ENCODE measurements around the gene DLG2.

Gene DLG2

DNA sequence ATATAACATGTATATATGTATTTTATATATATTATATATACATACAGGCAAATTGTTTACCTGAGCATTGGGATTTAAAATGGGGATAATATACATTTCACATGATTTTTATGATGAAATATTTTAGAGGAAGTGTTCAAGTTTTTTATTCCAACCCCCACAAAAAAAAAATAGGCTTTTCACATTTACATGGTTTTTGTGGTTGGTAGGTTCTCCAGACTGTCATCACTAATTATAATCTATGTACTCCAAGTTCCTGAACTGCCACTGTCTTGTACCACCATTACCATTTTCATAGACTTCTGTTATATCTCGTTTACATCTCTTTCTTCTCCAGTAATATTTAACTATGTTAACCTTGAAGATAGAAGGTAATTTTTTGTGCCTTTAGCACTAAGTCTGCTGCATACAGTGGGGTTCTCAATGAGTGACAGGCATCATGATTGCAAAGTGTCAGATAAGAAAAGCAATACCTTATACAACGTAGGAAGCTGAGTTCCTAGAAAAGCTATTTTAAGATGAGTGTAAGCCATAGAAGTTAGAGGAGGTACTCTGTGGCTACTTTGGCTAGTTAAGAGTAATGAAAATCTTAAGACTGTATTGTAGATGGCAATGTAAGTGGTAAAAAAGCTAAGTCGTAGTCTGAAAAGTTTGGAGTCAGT, 25.8 kb upstream of the DLG2 start:
- no peak overlapping the region for H3K4me3 ChIP-seq (ENCODE audit: low read depth, low read length)
- no peak for TF ChIP-seq CTCF (IDR thresholded peaks at IDR 0.05; ENCODE audit: low read depth, low read length)

DNA sequence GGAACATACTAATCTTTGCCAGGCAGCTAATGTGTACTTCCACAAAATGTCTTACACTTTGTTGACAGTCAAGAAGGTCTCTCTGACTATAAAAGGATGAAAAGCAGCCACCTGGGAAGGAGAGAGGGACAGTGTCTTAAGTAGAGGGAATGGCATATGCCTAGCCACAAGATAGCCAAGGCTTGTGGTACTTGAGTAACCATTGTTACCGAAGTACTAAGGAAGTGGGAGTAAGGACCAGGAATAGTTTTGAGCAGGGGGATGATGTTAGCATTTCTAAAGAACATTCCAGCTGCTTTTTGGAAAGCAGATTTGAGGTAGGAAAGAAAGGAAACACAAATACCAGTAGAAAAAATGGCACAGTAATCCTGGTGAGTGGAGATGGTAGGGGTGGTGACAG, 24.0 kb upstream of the DLG2 start:
- H3K4me3 ChIP-seq (ENCODE audit: low read depth, low read length): no peak overlapping the region
- no peak for TF ChIP-seq CTCF (IDR thresholded peaks at IDR 0.05; ENCODE audit: low read depth, low read length)

DNA sequence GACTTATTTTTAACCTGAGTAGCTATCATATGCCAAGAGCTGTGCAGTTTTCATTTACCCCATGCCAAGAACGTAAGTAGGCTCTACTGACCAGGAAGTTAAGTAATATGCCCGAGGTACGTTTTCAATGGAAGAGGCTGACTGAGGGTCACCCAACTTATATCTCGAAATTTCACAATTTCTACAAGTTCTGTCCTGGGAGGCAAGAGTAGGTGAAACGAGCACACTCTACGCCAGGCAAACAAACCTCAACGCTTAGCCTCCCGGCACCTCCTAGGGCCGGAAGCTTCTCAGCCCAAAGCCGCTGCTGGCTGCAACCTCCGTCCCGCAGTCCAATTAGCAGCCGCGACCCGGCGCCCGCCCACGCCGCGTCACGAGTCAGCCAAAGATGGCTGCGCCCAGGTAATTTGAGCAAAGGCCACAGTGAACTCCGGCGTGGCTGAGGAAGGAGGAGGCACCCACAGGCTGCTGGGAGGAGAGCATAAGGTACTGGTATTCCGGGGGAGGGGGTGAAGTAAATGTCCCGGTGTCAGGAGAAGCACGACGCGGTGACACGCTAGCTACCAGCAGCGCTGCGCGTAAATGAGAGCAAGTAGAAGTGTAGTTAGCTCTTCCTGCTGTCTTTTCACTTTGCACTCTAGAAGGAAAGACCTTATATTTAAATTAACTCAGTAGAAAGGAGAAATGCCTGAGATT, 20.6 kb upstream of the DLG2 start, which contains the start of gene TMEM126A:
TMEM126A (plus strand) TSS at position 364 of the 696 bp plus-strand sequence. CDS start 2,289 bp downstream, outside the sequence.
- peak within 1 kb of the TSS; percentile 89 for H3K4me3 ChIP-seq (ENCODE audit: low read depth, low read length)
- no peak for TF ChIP-seq CTCF (IDR thresholded peaks at IDR 0.05; ENCODE audit: low read depth, low read length)

DNA sequence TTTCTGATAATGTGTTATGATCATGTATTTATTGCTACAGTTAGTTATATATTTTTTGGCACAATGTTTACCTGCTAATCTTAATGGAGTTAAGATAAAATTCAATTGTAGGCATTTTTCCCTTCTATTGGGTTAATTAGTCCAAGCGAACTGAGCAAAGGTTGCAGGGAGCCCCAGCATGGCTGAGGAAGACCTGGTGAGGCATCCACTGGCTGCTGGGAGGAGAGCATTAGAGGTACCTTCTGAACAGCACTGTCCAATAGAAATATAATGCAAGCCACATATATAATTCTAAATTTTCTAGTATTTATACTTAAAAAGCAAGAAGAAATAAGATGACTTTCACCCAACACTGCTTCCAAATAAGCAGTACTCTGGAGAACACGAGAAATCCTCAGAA, 19.9 kb upstream of the DLG2 start:
- H3K4me3 ChIP-seq (ENCODE audit: low read depth, low read length): peak overlapping the region; percentile 89
- TF ChIP-seq CTCF (IDR thresholded peaks at IDR 0.05; ENCODE audit: low read depth, low read length): no peak

DNA sequence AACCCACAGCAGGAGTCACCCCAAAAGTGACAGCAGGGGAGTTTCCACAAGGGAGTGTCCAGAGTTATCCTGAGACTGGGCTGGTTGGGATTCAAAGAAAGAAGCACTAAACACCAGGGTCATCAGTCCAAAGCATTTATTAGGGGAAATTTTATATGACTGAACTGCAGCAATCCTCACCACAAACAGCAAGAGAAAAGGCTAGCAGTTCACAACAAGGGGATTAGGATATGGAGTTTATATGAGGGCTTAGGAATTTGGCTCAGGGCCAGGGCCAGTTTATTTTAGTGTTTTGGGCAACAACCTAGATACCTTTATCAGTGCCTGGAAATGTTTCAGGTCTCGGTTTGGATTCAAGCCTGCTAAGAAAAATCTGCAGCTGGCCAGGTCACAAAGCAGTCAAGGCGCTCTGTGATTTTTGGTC, 16.1 kb upstream of the DLG2 start:
- no peak for TF ChIP-seq CTCF (IDR thresholded peaks at IDR 0.05; ENCODE audit: low read depth, low read length)

DNA sequence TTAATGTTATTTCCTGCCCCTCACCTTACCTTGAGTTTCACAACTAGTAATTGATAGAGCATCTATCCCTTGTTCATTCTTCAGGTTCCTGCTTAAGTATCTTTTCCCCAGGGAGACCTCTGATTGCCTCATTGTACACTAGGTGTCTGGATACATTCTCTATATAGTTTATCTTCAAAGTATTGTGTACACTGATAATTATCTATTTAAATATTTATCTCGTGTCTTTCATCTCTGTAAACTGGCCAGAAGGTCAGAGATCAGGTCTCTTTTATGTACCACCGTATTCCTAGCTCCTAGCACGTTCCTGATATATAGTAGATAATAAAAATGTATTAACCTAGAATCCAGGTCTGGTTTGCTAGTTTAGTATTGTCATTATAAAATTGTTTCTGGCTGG, 7.6 kb upstream of the DLG2 start:
- no peak overlapping the region for H3K4me3 ChIP-seq (ENCODE audit: low read depth, low read length)

More for the DNA sequence above, 16.1 kb upstream of the DLG2 start:
- no peak overlapping the region for H3K4me3 ChIP-seq (ENCODE audit: low read depth, low read length)

More for the DNA sequence above, 7.6 kb upstream of the DLG2 start:
- TF ChIP-seq CTCF (IDR thresholded peaks at IDR 0.05; ENCODE audit: low read depth, low read length): no peak

Measured in WI38 (cell line).